Peyer's patch (tissue), 4 donors: ENCODE measurements around the gene PAX8. TPM values are rescaled to one million over a fixed set of nuclear protein-coding genes. Genes with fewer than 3 reads are reported as not detected.
A peak's percentile ranks its signal among the peaks of the same experiment; 100 is the strongest.

Experiments used
- DNase-seq, 3 donors: peaks; one replicate each; pipeline ENCODE4 v3.0.0-alpha.2; 2017 to 2019
- H3K27ac ChIP-seq, 4 donors: fragments of 200-600 bp; sonication (generic); one replicate each; pipeline ENCODE4 v1.5.1; 2016 to 2019
- H3K27me3 ChIP-seq, 2 donors: fragments of 200-600 bp; sonication (generic); one replicate each; pipeline ENCODE4 v1.5.1; 2019
- H3K36me3 ChIP-seq, 3 donors: fragments of 200-600 bp; sonication (generic); one replicate each; pipeline ENCODE4 v1.5.1; 2016 to 2019
- H3K4me1 ChIP-seq, 4 donors: fragments of 200-600 bp; sonication (generic); one replicate each; pipeline ENCODE4 v1.5.1; 2016 to 2019
- H3K4me3 ChIP-seq, 4 donors: fragments of 200-600 bp; sonication (generic); 1 replicate in 3 of 4; 2 replicates in 1 of 4; pipeline ENCODE4 v1.5.1; 2016 to 2019; ENCODE audit warnings: mild to moderate bottlenecking in 1 of 4
- H3K9me3 ChIP-seq, 4 donors: fragments of 200-600 bp; sonication (generic); one replicate each; pipeline ENCODE4 v1.5.1; 2016 to 2019; ENCODE audit warnings: mild to moderate bottlenecking in 1 of 4
- POLR2A ChIP-seq, 2 donors: fragments of 450-650 bp; IDR thresholded peaks; one replicate each; pipeline ENCODE4 v1.5.1; 2017; ENCODE audit warnings: antibody characterized with exemption in 2 of 2, mild to moderate bottlenecking in 2 of 2, moderate library complexity in 2 of 2
- total RNA-seq, 4 donors: library from RNA; depleted of rRNA; stranded (reverse); fragments of >200 nt; gene quantifications; one replicate each; pipeline ENCODE4 v1.1.0, GENCODE V29; 2016
- TF ChIP-seq, protein P1 (sequence below), 6 experiments: fragments of 450-650 bp in 4 of 6; fragments of 200-600 bp in 2 of 6; sonication (generic) in 1 of 6; IDR thresholded peaks; one replicate each; pipeline ENCODE4 v1.5.1; 2017 to 2019; ENCODE audit warnings: antibody characterized with exemption in 6 of 6, mild to moderate bottlenecking in 3 of 6, moderate library complexity in 1 of 6

PAX8 gene
- total RNA-seq, 4 donors from 2014 or later, result 3.3 to 22.1 (median 14.2) TPM

GRCh38 chr2:113226462-113226861 is 52.3 kb downstream of the PAX8 start:
- Histone ChIP-seq H3K27me3 (no peaks in the 10 kb centered on the region), H3K36me3 (no peaks in the 10 kb centered on the region), H3K27ac (no peak overlapping the region), H3K4me1 (peaks cover 0 to 29% (median 0%) of the 10 kb centered on the region in 4 donors), H3K4me3 (no peak overlapping the region), H3K9me3 (no peaks in the 10 kb centered on the region)
- DNase-seq, result no peak
- no peak for TF ChIP-seq POLR2A (IDR thresholded peaks at IDR 0.05)
- TF ChIP-seq, protein P1, sequence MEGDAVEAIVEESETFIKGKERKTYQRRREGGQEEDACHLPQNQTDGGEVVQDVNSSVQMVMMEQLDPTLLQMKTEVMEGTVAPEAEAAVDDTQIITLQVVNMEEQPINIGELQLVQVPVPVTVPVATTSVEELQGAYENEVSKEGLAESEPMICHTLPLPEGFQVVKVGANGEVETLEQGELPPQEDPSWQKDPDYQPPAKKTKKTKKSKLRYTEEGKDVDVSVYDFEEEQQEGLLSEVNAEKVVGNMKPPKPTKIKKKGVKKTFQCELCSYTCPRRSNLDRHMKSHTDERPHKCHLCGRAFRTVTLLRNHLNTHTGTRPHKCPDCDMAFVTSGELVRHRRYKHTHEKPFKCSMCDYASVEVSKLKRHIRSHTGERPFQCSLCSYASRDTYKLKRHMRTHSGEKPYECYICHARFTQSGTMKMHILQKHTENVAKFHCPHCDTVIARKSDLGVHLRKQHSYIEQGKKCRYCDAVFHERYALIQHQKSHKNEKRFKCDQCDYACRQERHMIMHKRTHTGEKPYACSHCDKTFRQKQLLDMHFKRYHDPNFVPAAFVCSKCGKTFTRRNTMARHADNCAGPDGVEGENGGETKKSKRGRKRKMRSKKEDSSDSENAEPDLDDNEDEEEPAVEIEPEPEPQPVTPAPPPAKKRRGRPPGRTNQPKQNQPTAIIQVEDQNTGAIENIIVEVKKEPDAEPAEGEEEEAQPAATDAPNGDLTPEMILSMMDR (IDR thresholded peaks at IDR 0.05), result no peak

GRCh38 chr2:113225263-113226259 is 53.2 kb downstream of the PAX8 start:
- Histone ChIP-seq H3K9me3 (no peaks in the 10 kb centered on the region), H3K36me3 (no peaks in the 10 kb centered on the region), H3K27ac (no peak overlapping the region), H3K4me1 (peaks cover 0 to 23% (median 0%) of the 10 kb centered on the region in 4 donors), H3K4me3 (no peak overlapping the region), H3K27me3 (no peaks in the 10 kb centered on the region)
- no peak for DNase-seq
- no peak for TF ChIP-seq POLR2A (IDR thresholded peaks at IDR 0.05)
- TF ChIP-seq, protein P1 (IDR thresholded peaks at IDR 0.05), result no peak

GRCh38 chr2:113224647-113225236 is 54.0 kb downstream of the PAX8 start:
- H3K27ac ChIP-seq, result no peak overlapping the region

DNA sequence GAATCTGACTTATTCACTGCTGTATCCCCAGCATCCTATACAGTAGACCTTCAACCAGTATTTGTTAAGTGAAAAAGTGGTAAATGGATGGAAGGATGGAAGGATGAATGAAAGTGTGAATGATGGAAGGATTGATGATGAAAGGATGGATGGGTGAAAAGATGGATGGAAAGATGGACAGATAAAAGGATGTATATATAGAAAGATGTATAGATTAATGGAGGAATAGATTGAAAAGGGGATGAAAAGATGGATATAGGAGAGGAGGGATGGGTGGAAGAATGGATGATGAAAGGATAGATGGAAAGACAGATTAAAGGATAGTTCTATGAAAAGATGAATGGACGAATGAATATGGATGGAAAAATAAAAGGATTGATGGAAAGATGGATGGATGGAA is 54.9 kb downstream of the PAX8 start:
- DNase-seq, result no peak
- no peak overlapping the region for H3K27ac ChIP-seq
- H3K27me3 ChIP-seq, result no peaks in the 10 kb centered on the region
- H3K4me1 ChIP-seq, result peaks cover 0 to 26% (median 3%) of the 10 kb centered on the region in 4 donors
- no peaks in the 10 kb centered on the region for H3K9me3 ChIP-seq
- H3K36me3 ChIP-seq, result no peaks in the 10 kb centered on the region
- H3K4me3 ChIP-seq, result no peak overlapping the region
- TF ChIP-seq, protein P1 (IDR thresholded peaks at IDR 0.05), result no peak
- TF ChIP-seq POLR2A (IDR thresholded peaks at IDR 0.05), result no peak

More at GRCh38 chr2:113224647-113225236, 54.0 kb downstream of the PAX8 start:
- Histone ChIP-seq H3K4me1 (peaks cover 0 to 23% (median 0%) of the 10 kb centered on the region in 4 donors), H3K36me3 (no peaks in the 10 kb centered on the region), H3K4me3 (no peak overlapping the region), H3K9me3 (no peaks in the 10 kb centered on the region), H3K27me3 (no peaks in the 10 kb centered on the region)
- no peak for DNase-seq
- TF ChIP-seq POLR2A (IDR thresholded peaks at IDR 0.05), result no peak
- TF ChIP-seq, protein P1 (IDR thresholded peaks at IDR 0.05), result no peak

DNA sequence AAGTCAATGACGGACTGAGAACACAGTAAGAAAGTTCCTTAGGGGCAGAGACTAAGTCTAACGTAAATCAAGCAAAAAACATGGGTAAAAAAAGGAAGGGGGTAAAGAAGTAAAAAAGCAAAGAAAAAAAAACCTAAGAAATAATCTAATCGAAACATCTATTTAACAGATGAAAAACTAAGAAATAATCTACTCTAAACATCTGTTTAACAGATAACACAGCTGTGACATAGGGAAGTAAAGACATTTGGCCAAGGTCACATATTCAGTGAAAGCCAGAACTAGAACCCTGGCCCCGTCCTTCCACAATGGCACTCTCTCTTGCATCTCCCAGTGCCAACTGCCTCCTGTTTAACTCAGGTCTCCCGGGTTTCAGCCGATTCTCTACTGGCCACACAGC is 56.9 kb downstream of the PAX8 start:
- no peak for TF ChIP-seq POLR2A (IDR thresholded peaks at IDR 0.05)
- TF ChIP-seq, protein P1 (IDR thresholded peaks at IDR 0.05), result no peak
- Histone ChIP-seq H3K9me3 (no peaks in the 10 kb centered on the region), H3K4me3 (no peak overlapping the region), H3K4me1 (peaks cover 0 to 33% (median 13%) of the 10 kb centered on the region in 4 donors), H3K27me3 (no peaks in the 10 kb centered on the region), H3K27ac (peak overlapping the region in 1 of 4 donors; percentile 96), H3K36me3 (no peaks in the 10 kb centered on the region)
- DNase-seq, result no peak
